Endometrial microvascular endothelial cells (primary cell): ENCODE data around the gene MNX1. TPM values are rescaled to one million over a fixed set of nuclear protein-coding genes. Genes with fewer than 3 reads are reported as not detected.

Experiments used
- in situ Hi-C: cut with HindIII; loops from 2 replicates; pipeline ENCODE4 v1.10.0; 2017; ENCODE audit warnings: low sequenced_read_pairs, low pct_unique_long_range_greater_than_20kb; ENCODE audit errors: inconsistent ontology term
- total RNA-seq: library from RNA; depleted of rRNA; stranded (reverse); fragments of >200 nt; gene quantifications from one replicate; pipeline ENCODE4 v1.2.3, GENCODE V29; 2015; ENCODE audit errors: inconsistent ontology term

Gene MNX1
- total RNA-seq, 1 donor from 2014 or later = not detected

- in situ Hi-C loops = no loop called here
These were observed 7.3 kb upstream of the MNX1 start for GRCh38 chr7:157017603-157018327.

GRCh38 chr7:157017149-157017548, 6.7 kb upstream of the MNX1 start:
- in situ Hi-C loops = no loop called here

- in situ Hi-C loops = no loop called here
These were observed 6.0 kb upstream of the MNX1 start for GRCh38 chr7:157016352-157017041.

- in situ Hi-C loops = no loop called here
These were observed 5.5 kb upstream of the MNX1 start for GRCh38 chr7:157016024-157016351.

- in situ Hi-C loops = no loop called here
These were observed 4.4 kb upstream of the MNX1 start for GRCh38 chr7:157014635-157015555.

- in situ Hi-C loops = no loop called here
These were observed 3.4 kb upstream of the MNX1 start for GRCh38 chr7:157013602-157014549.

GRCh38 chr7:157013101-157013500, 2.6 kb upstream of the MNX1 start:
- in situ Hi-C loops = no loop called here

- in situ Hi-C loops = no loop called here
These were observed 1.7 kb upstream of the MNX1 start for GRCh38 chr7:157012113-157012547.

- in situ Hi-C loops = no loop called here
These were observed 1.1 kb upstream of the MNX1 start for GRCh38 chr7:157011333-157012112.

- in situ Hi-C loops = no loop called here
These were observed 480 bp downstream of the MNX1 start for GRCh38 chr7:157009778-157010587.

- in situ Hi-C loops = no loop called here
These were observed 1.2 kb downstream of the MNX1 start for GRCh38 chr7:157009170-157009777.

- in situ Hi-C loops = no loop called here
These were observed 2.0 kb downstream of the MNX1 start for GRCh38 chr7:157008206-157009169.

GRCh38 chr7:157007470-157008066, 2.9 kb downstream of the MNX1 start:
- in situ Hi-C loops = no loop called here

GRCh38 chr7:157006829-157007469, 3.5 kb downstream of the MNX1 start:
- in situ Hi-C loops = no loop called here

GRCh38 chr7:157006205-157006747, 4.2 kb downstream of the MNX1 start:
- in situ Hi-C loops = no loop called here
